Dedifferentiated amniotic fluid mesenchymal stem cell (primary cell): Measurements from ENCODE around the gene HSPA1L.
"Not testable (repeated sequence)": the region's sequence is repeated elsewhere in the genome, so short reads cannot be mapped to it uniquely, and the experiment has no call there.

Experiments
- DNase-seq: peaks from one replicate; pipeline ENCODE4 v3.0.0-alpha.2; 2016; ENCODE audit errors: extremely low spot score

Gene HSPA1L

GRCh38 chr6:31815025-31815838, at the start of gene HSPA1L, which contains the start of gene HSPA1A:
HSPA1L (minus strand) TSS chr6:31815283; CDS start chr6:31811972, 3,311 bp downstream.
HSPA1A (plus strand) TSS chr6:31815543; CDS start chr6:31815757, 214 bp downstream.
- DNase-seq, result peak; percentile 95

GRCh38 chr6:31864818-31865204, 49.7 kb upstream of the HSPA1L start:
- DNase-seq, result no peak

GRCh38 chr6:31864123-31864562, 49.1 kb upstream of the HSPA1L start:
- not testable (repeated sequence) for DNase-seq

GRCh38 chr6:31862344-31863235, 47.5 kb upstream of the HSPA1L start, which contains the start of gene NEU1:
NEU1 (minus strand) TSS chr6:31862821; CDS start chr6:31862776, 45 bp downstream.
- peak; percentile 100 for DNase-seq

GRCh38 chr6:31861919-31862343, 46.8 kb upstream of the HSPA1L start:
- no peak for DNase-seq

GRCh38 chr6:31861150-31861549, 46.1 kb upstream of the HSPA1L start:
- DNase-seq, result no peak

GRCh38 chr6:31860349-31860748, 45.3 kb upstream of the HSPA1L start:
- no peak for DNase-seq

- no peak for DNase-seq
Observed at GRCh38 chr6:31859923-31860322, 44.8 kb upstream of the HSPA1L start.

GRCh38 chr6:31858707-31859106, 43.6 kb upstream of the HSPA1L start:
- DNase-seq, result no peak

- not testable (repeated sequence) for DNase-seq
Observed at GRCh38 chr6:31857774-31858173, 42.7 kb upstream of the HSPA1L start.

- DNase-seq, result not testable (repeated sequence)
Observed at GRCh38 chr6:31851980-31852718, 37.1 kb upstream of the HSPA1L start.

- no peak for DNase-seq
Observed at GRCh38 chr6:31851485-31851832, 36.4 kb upstream of the HSPA1L start.

- DNase-seq, result no peak
Observed at GRCh38 chr6:31850765-31851484, 35.8 kb upstream of the HSPA1L start.

GRCh38 chr6:31847276-31847978, 32.3 kb upstream of the HSPA1L start:
- no peak for DNase-seq

- no peak for DNase-seq
Observed at GRCh38 chr6:31844507-31844906, 29.4 kb upstream of the HSPA1L start.

- no peak for DNase-seq
Observed at GRCh38 chr6:31842053-31842452, 27.0 kb upstream of the HSPA1L start.

GRCh38 chr6:31839779-31840126, 24.7 kb upstream of the HSPA1L start:
- DNase-seq, result not testable (repeated sequence)

- DNase-seq, result no peak
Observed at GRCh38 chr6:31838968-31839367, 23.9 kb upstream of the HSPA1L start.

- not testable (repeated sequence) for DNase-seq
Observed at GRCh38 chr6:31838114-31838553, 23.1 kb upstream of the HSPA1L start.

GRCh38 chr6:31837369-31838113, 22.5 kb upstream of the HSPA1L start:
- DNase-seq, result no peak
